A673 (cell line): ENCODE measurements around the gene ALPK3. TPM values are rescaled to one million over a fixed set of nuclear protein-coding genes. Genes with fewer than 3 reads are reported as not detected.

Experiments used
- BruUV-seq: library from RNA; stranded (reverse); fragments of 400-500 nt; replicated peaks from 2 replicates; lab custom pipeline; 2021; lab: Mats Ljungman, UMichigan
- CTCF ChIA-PET: fragments of 300-600 bp; sonication (Branson Sonifier 250); formaldehyde crosslinking; loops from one replicate; lab custom pipeline; 2022; ENCODE audit warnings: antibody characterized with exemption; lab: Charles Lee
- POLR2A ChIA-PET: fragments of 300-600 bp; sonication (Branson Sonifier 250); formaldehyde crosslinking; loops from one replicate; lab custom pipeline; 2022; ENCODE audit warnings: antibody characterized with exemption; ENCODE audit not compliant: low non-redundant PET; lab: Charles Lee
- DNase-seq: peaks from one replicate; pipeline ENCODE4 v3.0.0-alpha.2; 2015; ENCODE audit warnings: low spot score
- H3K27ac ChIP-seq: fragments of 200-600 bp; sonication (generic); 2 replicates; pipeline ENCODE4 v1.5.1; 2016; ENCODE audit warnings: mixed run types, low read depth, mild to moderate bottlenecking, mixed read lengths, antibody characterized with exemption, low read length; ENCODE audit not compliant: poor library complexity, severe bottlenecking
- H3K27me3 ChIP-seq: fragments of 200-600 bp; sonication (generic); replicated peaks from 2 replicates; pipeline ENCODE4 v1.6.1; 2017; ENCODE audit warnings: mixed run types, low read depth, mild to moderate bottlenecking, mixed read lengths, antibody characterized with exemption, low read length; ENCODE audit not compliant: insufficient read depth, poor library complexity
- H3K36me3 ChIP-seq: fragments of 200-600 bp; sonication (generic); 2 replicates; pipeline ENCODE4 v1.6.1; 2016; ENCODE audit warnings: mixed run types, mild to moderate bottlenecking, mixed read lengths, antibody characterized with exemption, low read length; ENCODE audit not compliant: insufficient read depth, poor library complexity, severe bottlenecking
- H3K4me1 ChIP-seq: fragments of 200-600 bp; sonication (generic); 2 replicates; pipeline ENCODE4 v1.6.1; 2017; ENCODE audit warnings: mixed run types, mild to moderate bottlenecking, mixed read lengths, antibody characterized with exemption, low read length; ENCODE audit not compliant: insufficient read depth, poor library complexity, severe bottlenecking
- H3K4me3 ChIP-seq: fragments of 200-600 bp; sonication (generic); 2 replicates; pipeline ENCODE4 v1.5.1; 2016; ENCODE audit warnings: low read depth, mixed run types, mild to moderate bottlenecking, mixed read lengths, low read length; ENCODE audit not compliant: poor library complexity, severe bottlenecking
- H3K9me3 ChIP-seq: fragments of 200-600 bp; sonication (generic); 2 replicates; pipeline ENCODE4 v1.6.1; 2016; ENCODE audit warnings: mixed run types, low read depth, mild to moderate bottlenecking, mixed read lengths, antibody characterized with exemption, low read length; ENCODE audit not compliant: poor library complexity, severe bottlenecking
- CTCF ChIP-seq: fragments of 300-800, 200-600 bp; sonication (generic); conservative IDR thresholded peaks from 2 replicates; pipeline ENCODE4 v1.5.1; 2017; ENCODE audit warnings: low read depth, mild to moderate bottlenecking, antibody characterized with exemption, low read length, moderate library complexity, mixed read lengths
- EZH2 ChIP-seq: fragments of 200-600 bp; sonication (generic); IDR thresholded peaks from 2 replicates; pipeline ENCODE4 v1.6.1; 2017; ENCODE audit warnings: borderline replicate concordance, low read depth, mild to moderate bottlenecking, mixed read lengths, antibody characterized with exemption, low read length; ENCODE audit not compliant: poor library complexity, severe bottlenecking
- intact Hi-C: fragments of 100-400 bp; cut with micrococcal nuclease; formaldehyde crosslinking; loops from one replicate; pipeline ENCODE4 v1.10.0; 2022; ENCODE audit not compliant: unreplicated experiment
- total RNA-seq: library from RNA; stranded (reverse); gene quantifications from 2 replicates; pipeline ENCODE4 v1.2.3, GENCODE V29; 2021

Gene ALPK3
- total RNA-seq, 1 experiment from 2014 or later = 0.67 TPM

GRCh38 chr15:84804005-84804900 lies 12.9 kb upstream of the ALPK3 start:
- ChIA-PET CTCF (no interaction called here), POLR2A (no interaction called here)
- no peak overlapping the region for H3K4me3 ChIP-seq
- H3K27ac ChIP-seq = no peak overlapping the region
- no TSS peak for BruUV-seq
- intact Hi-C loops = no loop called here
- no peak for TF ChIP-seq CTCF
- no peak for TF ChIP-seq EZH2
- H3K36me3 ChIP-seq = peaks cover 31% of the 10 kb centered on the region
- DNase-seq = no peak
- no peaks in the 10 kb centered on the region for H3K9me3 ChIP-seq
- H3K27me3 ChIP-seq = no peaks in the 10 kb centered on the region
- no peaks in the 10 kb centered on the region for H3K4me1 ChIP-seq

- H3K27me3 ChIP-seq = no peaks in the 10 kb centered on the region
- ChIA-PET POLR2A (no interaction called here), CTCF (no interaction called here)
- H3K4me1 ChIP-seq = no peaks in the 10 kb centered on the region
- peaks cover 23% of the 10 kb centered on the region for H3K36me3 ChIP-seq
- H3K9me3 ChIP-seq = no peaks in the 10 kb centered on the region
- TF ChIP-seq EZH2 (no peak), CTCF (no peak)
- no peak for DNase-seq
- BruUV-seq = no TSS peak
- H3K4me3 ChIP-seq = no peak overlapping the region
- no peak overlapping the region for H3K27ac ChIP-seq
- intact Hi-C loops = no loop called here
Observed at GRCh38 chr15:84805221-84805620, 11.9 kb upstream of the ALPK3 start.

GRCh38 chr15:84807228-84807627 lies 9.9 kb upstream of the ALPK3 start:
- ChIA-PET CTCF (no interaction called here), POLR2A (no interaction called here)
- DNase-seq = no peak
- Histone ChIP-seq H3K27ac (no peak overlapping the region), H3K36me3 (peaks cover 6% of the 10 kb centered on the region), H3K4me3 (no peak overlapping the region), H3K9me3 (no peaks in the 10 kb centered on the region), H3K27me3 (no peaks in the 10 kb centered on the region), H3K4me1 (no peaks in the 10 kb centered on the region)
- intact Hi-C loops = no loop called here
- no TSS peak for BruUV-seq
- no peak for TF ChIP-seq CTCF
- TF ChIP-seq EZH2 = no peak
